Measurements from ENCODE around the gene LGALS9. TPM values are rescaled to one million over a fixed set of nuclear protein-coding genes. Genes with fewer than 3 reads are reported as not detected.
"Not testable (repeated sequence)": the region's sequence is repeated elsewhere in the genome, so short reads cannot be mapped to it uniquely, and the experiment has no call there.

The LGALS9 gene
- total and polyA plus RNA-seq, 2 donors (not counting 3 experiments of a cell fraction or from before 2014, with no cell fraction given) = 52.4 to 65.2 TPM

- Histone ChIP-seq H3K9ac (replicated peaks; ENCODE audit: extremely low read depth, insufficient read depth, low read length) (no peak overlapping the region), H3K4me3 (replicated peaks in 1 of 3; ENCODE audit: insufficient read depth in 1 of 3, low read depth in 1 of 3, low read length in 3 of 3) (no peak overlapping the region), H3K27me3 (ENCODE audit: control insufficient read depth in 2 of 2, insufficient read depth in 2 of 2, low read length in 2 of 2) (no peaks in the 10 kb centered on the region), H4K20me1 (replicated peaks; ENCODE audit: control insufficient read depth, extremely low read depth, insufficient read depth, low read length) (no peaks in the 10 kb centered on the region), H3K4me2 (ENCODE audit: insufficient read depth, low read length) (no peak overlapping the region), H3K36me3 (ENCODE audit: control insufficient read depth in 2 of 2, extremely low read depth in 1 of 2, insufficient read depth in 2 of 2, low read length in 2 of 2) (peaks cover 0 to 5% of the 10 kb centered on the region in 2 experiments), H3K4me1 (ENCODE audit: control insufficient read depth, extremely low read depth, insufficient read depth, low read length) (peaks cover 12% of the 10 kb centered on the region), H3K9me3 (replicated peaks; ENCODE audit: control insufficient read depth, insufficient read depth, low read length) (no peaks in the 10 kb centered on the region), H3K9me1 (replicated peaks; ENCODE audit: control insufficient read depth, extremely low read depth, insufficient read depth, low read length) (no peaks in the 10 kb centered on the region), H3K27ac (ENCODE audit: insufficient read depth, low read depth, low read length) (no peak overlapping the region), H2AFZ (ENCODE audit: low read depth, low read length) (peak overlapping the region; percentile 26), H3K79me2 (ENCODE audit: control insufficient read depth, insufficient read depth, low read length) (no peaks in the 10 kb centered on the region)
- DNase-seq (ENCODE audit: low read depth, low spot score) (no peak), FAIRE-seq (peak; percentile 61)
- dilution Hi-C loops (cut with MboI; ENCODE audit: extremely low pct_ligation_motif_present, low sequenced_read_pairs) = no loop called here
- no TSS peak for BruUV-seq (replicated peaks)
- TF ChIP-seq MAX (IDR thresholded peaks at IDR 0.05; ENCODE audit: insufficient read depth, insufficient read length) (no peak), EZH2 (IDR thresholded peaks at IDR 0.05; ENCODE audit: borderline replicate concordance, low read depth, low read length, severe bottlenecking) (no peak), FOS (IDR thresholded peaks at IDR 0.05; ENCODE audit: borderline replicate concordance, insufficient read depth, low read length) (no peak), CTCF (IDR thresholded peaks at IDR 0.05; ENCODE audit: extremely low read depth in 1 of 2, insufficient read depth in 1 of 2, low read depth in 1 of 2, low read length in 2 of 2) (no peak), GATA2 (IDR thresholded peaks at IDR 0.05; ENCODE audit: insufficient read depth, insufficient read length, low read depth, low read length) (no peak), POLR2A (IDR thresholded peaks at IDR 0.05; ENCODE audit: low read depth, low read length) (no peak), MYC (IDR thresholded peaks at IDR 0.05; ENCODE audit: low read depth, low read length) (no peak), JUN (IDR thresholded peaks at IDR 0.05; ENCODE audit: borderline replicate concordance, insufficient read depth, insufficient read length, low read depth) (no peak), POLR2AphosphoS5 (IDR thresholded peaks at IDR 0.05; ENCODE audit: insufficient read depth, low read depth, low read length) (no peak)
- ChIA-PET POLR2A (no interaction called here), CTCF (interaction anchor here (2.3 kb wide), 1 partner anchor 15 kb away, joined by 7 read pairs; no protein-coding TSS in a partner anchor)
- intact Hi-C loops (cut with micrococcal nuclease) = no loop called here
Observed at GRCh38 chr17:27635275-27635823, 4.4 kb downstream of the LGALS9 start.

- H3K27ac ChIP-seq (ENCODE audit: insufficient read depth, low read depth, low read length); H3K36me3 ChIP-seq (ENCODE audit: control insufficient read depth in 2 of 2, extremely low read depth in 1 of 2, insufficient read depth in 2 of 2, low read length in 2 of 2); H3K27me3 ChIP-seq (ENCODE audit: control insufficient read depth in 2 of 2, insufficient read depth in 2 of 2, low read length in 2 of 2); H3K4me2 ChIP-seq (ENCODE audit: insufficient read depth, low read length); H3K9ac ChIP-seq (replicated peaks; ENCODE audit: extremely low read depth, insufficient read depth, low read length); H3K9me3 ChIP-seq (replicated peaks; ENCODE audit: control insufficient read depth, insufficient read depth, low read length); DNase-seq (ENCODE audit: low read depth, low spot score); intact Hi-C loops (cut with micrococcal nuclease); BruUV-seq (replicated peaks); H3K9me1 ChIP-seq (replicated peaks; ENCODE audit: control insufficient read depth, extremely low read depth, insufficient read depth, low read length); FAIRE-seq; H3K4me3 ChIP-seq (replicated peaks in 1 of 3; ENCODE audit: insufficient read depth in 1 of 3, low read depth in 1 of 3, low read length in 3 of 3); H4K20me1 ChIP-seq (replicated peaks; ENCODE audit: control insufficient read depth, extremely low read depth, insufficient read depth, low read length); dilution Hi-C loops (cut with MboI; ENCODE audit: extremely low pct_ligation_motif_present, low sequenced_read_pairs); POLR2A ChIA-PET; H2AFZ ChIP-seq (ENCODE audit: low read depth, low read length); H3K79me2 ChIP-seq (ENCODE audit: control insufficient read depth, insufficient read depth, low read length): not testable (repeated sequence)
- H3K4me1 ChIP-seq (ENCODE audit: control insufficient read depth, extremely low read depth, insufficient read depth, low read length) = peaks cover 12% of the 10 kb centered on the region
- CTCF ChIA-PET = interaction anchor here (1.0 kb wide), 1 partner anchor 14 kb away, joined by 3 read pairs; no protein-coding TSS in a partner anchor
Observed at GRCh38 chr17:27636005-27636520, 5.1 kb downstream of the LGALS9 start.

GRCh38 chr17:27637818-27638217 is 6.8 kb downstream of the LGALS9 start:
- POLR2A ChIA-PET; intact Hi-C loops (cut with micrococcal nuclease); H3K9me3 ChIP-seq (replicated peaks; ENCODE audit: control insufficient read depth, insufficient read depth, low read length); BruUV-seq (replicated peaks); H3K9me1 ChIP-seq (replicated peaks; ENCODE audit: control insufficient read depth, extremely low read depth, insufficient read depth, low read length); H3K27ac ChIP-seq (ENCODE audit: insufficient read depth, low read depth, low read length); DNase-seq (ENCODE audit: low read depth, low spot score); H4K20me1 ChIP-seq (replicated peaks; ENCODE audit: control insufficient read depth, extremely low read depth, insufficient read depth, low read length); H3K4me3 ChIP-seq (replicated peaks in 1 of 3; ENCODE audit: insufficient read depth in 1 of 3, low read depth in 1 of 3, low read length in 3 of 3); H3K79me2 ChIP-seq (ENCODE audit: control insufficient read depth, insufficient read depth, low read length); H3K36me3 ChIP-seq (ENCODE audit: control insufficient read depth in 2 of 2, extremely low read depth in 1 of 2, insufficient read depth in 2 of 2, low read length in 2 of 2); dilution Hi-C loops (cut with MboI; ENCODE audit: extremely low pct_ligation_motif_present, low sequenced_read_pairs); H3K4me2 ChIP-seq (ENCODE audit: insufficient read depth, low read length); H2AFZ ChIP-seq (ENCODE audit: low read depth, low read length); FAIRE-seq; CTCF ChIA-PET; H3K9ac ChIP-seq (replicated peaks; ENCODE audit: extremely low read depth, insufficient read depth, low read length); H3K4me1 ChIP-seq (ENCODE audit: control insufficient read depth, extremely low read depth, insufficient read depth, low read length); H3K27me3 ChIP-seq (ENCODE audit: control insufficient read depth in 2 of 2, insufficient read depth in 2 of 2, low read length in 2 of 2): not testable (repeated sequence)

All from endothelial cell of umbilical vein (primary cell).